Measurements from ENCODE around the gene ADORA3.

The ADORA3 gene

DNA sequence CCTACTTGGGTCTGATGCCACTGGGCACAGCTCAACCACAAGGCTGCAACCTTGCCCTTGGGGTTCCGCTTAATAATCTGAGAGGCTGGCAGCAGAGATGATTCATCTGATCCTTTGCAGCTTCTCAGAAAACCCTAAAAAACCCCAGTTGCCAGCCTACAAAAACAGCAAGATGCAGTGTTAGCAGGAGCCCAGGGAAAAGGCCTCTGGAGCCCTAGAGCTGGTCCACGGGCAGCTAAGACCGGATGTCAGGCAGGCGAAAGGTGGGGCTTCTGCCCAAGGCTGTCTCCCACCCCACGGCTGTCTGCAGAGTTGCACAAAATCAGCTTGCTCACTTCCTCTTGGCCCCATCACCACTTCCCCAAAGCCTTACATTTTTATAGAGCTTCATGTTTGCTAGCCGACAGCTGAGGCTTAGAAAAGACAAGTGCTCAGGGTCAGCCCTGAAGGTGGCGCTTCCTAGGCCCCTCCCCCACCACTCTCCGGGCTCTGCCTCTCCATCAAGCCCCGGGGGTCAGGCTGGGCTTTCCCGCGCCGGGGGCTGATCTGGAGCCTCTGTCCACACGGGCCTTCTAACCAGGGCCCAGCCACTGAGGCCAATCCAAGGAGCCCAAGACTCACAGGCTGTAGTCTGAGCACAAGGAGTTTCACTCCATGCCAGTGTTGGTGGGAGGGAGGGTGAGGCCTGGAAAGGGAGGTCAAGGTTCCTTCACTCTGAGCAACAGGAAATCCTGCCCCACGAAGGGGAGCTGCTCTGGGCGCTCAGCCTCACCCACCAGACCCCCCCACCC lies 4.2 kb upstream of the ADORA3 start:
- DNase-seq (ENCODE audit: low spot score): no peak

DNA sequence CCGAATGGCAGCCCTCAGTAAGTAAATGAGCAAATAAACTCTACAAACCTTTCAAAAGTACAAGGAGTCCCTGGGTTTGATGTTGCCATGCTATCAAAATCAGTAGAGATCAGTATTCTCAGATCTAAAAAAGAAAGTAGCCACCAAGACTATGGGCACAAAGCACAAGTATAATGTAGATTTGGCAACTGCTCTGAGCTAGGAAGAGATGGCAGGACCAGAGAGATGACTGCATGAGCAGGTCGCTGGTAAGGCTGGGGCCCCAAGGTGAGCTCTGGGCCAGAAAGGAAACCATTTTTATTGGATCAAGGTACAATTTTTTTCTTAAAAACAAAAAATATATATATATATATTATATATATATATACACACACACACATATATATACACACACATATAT lies 3.1 kb upstream of the ADORA3 start:
- DNase-seq (ENCODE audit: low spot score): no peak

DNA sequence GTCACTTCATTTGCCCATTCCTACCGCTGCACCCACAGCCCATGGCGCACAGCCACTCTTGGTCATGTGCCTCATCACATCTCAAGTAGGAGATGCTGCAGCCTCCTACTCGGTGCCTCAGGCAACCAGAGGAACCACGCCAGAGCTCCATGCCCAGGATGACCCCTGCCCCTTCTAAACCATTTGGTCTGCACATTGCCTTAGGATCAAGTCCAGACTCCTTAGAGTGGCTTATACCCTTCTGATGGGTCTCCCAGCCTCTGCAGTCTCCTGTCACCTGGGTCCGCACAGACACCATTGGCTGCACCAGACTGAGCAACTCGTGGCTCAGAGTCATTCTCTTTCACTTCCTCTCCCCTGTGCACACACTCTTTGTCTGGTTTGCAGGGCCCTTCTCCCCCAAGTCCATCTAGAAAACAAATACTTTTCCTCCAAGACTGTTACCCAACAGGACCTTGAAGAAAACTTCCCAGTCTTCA lies 2.2 kb upstream of the ADORA3 start:
- DNase-seq (ENCODE audit: low spot score): no peak

DNA sequence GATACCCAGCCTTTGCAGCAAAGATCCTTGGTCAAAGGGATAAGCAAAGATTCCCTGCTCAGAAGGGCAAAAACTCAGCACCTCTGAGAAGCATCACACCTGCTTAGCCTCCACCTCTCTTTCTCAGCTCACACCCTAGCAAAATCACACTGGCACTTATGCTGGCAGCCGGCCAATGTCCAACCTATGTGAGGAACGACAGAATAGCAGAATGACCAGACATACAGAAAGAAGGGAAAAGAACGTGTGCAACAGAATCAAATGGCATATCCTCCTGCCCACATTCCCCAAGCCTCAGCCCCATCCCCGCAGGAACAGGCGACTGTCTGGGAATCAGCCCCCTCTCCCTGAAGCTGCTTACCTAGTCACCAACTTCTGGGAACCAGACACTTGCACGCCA lies 664 bp upstream of the ADORA3 start:
- DNase-seq (ENCODE audit: low spot score): no peak

DNA sequence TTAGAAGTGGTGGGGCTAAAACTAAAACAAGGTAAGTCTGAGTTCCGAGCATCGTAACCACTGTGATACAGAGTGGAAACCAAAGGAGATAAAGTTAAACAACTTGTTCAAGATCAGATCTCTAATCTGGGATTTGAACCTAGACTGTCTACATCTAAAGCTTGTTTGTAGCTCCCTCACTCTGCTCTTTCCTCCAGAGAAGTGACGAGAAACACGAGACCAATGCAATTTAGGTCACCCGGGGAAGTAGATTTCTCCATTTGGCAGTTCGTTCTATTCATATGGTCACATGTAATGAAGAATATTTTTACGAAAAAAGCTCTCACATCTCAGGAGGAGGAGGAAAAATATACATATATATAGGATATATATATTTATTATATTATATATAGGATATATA lies 1.8 kb downstream of the ADORA3 start:
- no peak for DNase-seq (ENCODE audit: low spot score)

DNA sequence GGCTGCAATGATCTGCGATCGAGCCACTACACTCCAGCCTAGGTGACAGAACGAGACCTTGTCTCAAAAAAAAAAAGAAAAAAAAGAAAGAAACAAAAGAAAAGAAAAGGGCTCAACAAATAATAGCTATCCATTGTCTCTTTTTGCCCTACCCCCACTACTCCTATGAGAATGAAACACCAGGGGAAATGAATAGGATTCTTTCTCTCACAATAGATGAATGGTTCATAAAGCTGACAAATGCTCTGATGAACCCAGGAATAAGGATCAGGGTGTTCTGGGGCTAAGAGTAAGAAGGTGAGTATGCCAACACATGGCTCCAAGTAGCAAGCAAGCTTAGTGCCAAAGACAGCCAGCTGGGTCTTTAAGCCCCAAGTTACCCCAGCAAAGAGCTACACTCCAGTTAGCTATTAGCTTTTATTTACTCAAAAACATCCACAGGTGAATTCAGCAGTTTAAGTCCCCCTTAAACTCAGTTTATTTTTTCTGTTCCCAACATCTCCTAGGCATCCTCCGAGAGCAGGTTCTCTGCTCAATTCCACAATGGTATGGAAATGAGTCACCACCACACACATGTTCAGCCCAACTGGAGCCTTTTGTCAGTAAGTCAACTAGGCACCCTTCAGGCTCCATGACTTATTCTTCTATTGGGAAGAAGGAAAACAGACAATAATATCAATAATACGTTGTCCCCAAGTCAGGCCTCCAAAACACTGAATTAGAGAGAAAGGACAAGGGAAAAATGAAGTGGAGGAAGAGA lies 4.2 kb downstream of the ADORA3 start:
- no peak for DNase-seq (ENCODE audit: low spot score)

DNA sequence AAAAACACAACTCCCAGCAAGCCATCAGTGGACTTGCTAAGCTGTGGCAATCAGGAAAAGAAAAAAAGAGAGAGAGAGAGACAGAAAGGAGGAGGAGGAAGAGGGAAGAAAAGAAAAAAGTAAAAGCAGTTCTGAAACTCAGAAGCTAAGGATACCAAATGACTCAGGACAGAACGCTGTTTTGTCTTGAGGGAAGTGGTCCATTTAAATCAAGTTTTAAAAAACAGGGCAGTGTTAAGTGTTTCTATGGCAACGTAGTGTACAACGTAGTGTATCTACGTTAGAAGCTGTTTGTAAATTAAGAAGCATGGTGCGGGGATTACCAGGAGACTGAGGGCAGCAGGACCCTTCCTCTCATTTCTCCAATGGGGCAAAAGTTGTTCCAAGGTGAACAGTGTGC lies 5.8 kb downstream of the ADORA3 start:
- no peak for DNase-seq (ENCODE audit: low spot score)

DNA sequence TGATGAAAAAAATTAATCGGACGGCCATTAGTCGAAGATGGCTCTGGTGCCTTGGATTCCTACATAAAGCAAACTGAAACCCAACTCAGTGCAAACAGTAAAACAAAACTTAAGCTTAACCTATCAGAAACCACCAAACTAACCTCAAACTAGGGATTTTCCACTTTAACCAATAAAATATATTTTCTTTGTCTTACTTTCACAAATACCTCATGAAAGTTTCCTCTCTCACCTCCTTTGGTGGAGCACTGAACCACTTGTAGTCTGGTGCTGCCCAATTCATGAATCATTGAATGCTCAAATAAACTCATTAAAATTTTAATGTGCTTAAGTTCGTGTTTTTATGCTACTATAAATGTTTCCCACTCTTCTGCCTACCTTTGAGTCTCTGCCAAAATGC lies 7.0 kb downstream of the ADORA3 start:
- no peak for DNase-seq (ENCODE audit: low spot score)

DNA sequence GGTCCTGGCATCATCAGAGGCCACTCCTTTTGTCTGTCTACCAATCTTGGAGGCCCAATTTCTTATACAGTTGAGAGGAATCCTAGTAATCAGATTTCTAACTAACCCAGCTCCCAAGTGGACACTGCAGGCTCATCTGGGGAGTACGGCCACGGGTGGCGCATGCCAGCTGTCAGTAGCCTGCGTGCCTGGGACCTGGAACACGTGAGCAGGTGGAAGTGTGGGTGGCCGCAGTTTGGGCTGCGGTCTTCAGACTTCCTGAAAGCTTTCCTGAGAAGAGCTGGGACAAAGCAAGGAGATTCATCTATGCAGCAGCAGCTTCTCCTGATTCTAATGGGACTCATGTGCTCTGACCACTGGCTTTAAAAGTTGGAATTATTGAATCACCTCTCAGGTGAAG lies 12.4 kb downstream of the ADORA3 start:
- no peak for DNase-seq (ENCODE audit: low spot score)

DNA sequence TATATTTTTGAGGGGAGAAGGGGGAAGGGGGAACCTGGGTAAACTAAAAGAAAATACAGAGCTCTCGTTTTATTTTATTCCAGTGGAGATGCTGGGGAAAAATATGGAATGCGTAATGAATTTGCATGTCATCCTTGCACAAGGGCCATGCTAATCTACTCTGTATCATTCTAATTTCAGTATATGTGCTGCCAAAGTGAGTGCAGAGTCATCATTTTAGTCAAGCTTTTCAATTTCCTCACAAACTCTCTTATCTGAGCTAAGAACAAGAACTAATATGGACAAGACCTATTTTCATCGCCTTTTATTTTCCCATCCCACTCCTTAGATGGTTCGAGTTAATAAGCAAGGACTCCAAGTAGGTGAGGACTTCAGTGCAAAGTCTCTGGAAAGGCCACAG lies 13.2 kb downstream of the ADORA3 start:
- DNase-seq (ENCODE audit: low spot score): no peak

DNA sequence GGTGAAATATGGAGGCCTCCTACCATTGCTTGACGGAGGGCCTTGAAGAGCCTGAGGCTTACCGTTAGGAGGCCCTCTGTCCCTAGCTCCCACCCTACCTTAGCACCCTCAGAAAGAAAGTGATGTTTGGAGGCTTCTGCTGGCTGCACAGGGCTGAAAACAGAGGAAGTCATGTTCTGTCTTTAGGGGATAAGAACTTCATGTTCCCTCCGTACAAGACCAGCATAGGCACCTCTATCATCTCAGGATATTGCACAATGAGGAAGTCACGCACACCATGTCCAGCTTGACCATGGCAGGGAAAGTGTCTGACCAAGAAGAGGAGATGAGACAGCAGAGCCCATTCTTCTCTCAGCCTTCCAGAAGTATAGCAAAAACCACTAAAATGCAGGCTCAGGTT lies 13.8 kb downstream of the ADORA3 start:
- no peak for DNase-seq (ENCODE audit: low spot score)

DNA sequence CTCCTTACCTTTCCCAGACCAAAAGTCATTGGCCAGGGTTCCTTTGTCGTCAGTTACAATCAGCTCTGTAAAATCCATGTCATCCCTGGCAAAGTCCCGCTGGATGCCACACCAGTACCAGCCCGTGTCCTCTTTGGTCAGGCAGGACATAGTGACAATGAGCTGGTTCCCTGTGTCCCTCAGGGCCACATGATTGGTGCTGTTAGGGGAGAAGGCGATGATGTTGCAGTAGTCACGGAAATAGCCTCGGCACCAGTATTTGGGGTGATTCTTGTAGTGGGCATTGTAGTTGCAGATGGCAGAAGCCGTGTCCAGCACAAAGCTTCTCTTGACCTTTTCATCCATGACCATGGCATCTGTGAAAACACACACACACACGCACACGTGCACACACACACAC lies 14.8 kb downstream of the ADORA3 start:
- no peak for DNase-seq (ENCODE audit: low spot score)

DNA sequence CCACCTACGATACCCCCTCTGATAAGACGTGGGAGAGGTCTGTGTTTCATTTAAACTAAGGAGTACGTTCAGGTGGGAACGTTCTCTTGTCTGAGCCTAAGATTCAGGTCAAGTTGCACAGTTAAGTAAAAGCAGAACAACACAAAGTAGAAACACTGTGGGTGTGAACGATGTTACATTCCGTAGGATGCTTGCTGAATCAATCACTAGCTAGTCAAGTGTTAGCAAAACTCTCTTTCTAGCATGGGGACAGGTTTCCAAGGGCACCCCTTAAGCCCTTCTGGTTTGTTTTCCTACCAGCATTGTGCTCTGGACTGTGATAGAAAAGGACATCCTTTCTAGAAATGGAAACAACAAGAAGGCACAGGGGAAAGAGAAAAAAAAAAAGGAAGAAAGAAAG lies 16.3 kb downstream of the ADORA3 start:
- no peak for DNase-seq (ENCODE audit: low spot score)

DNA sequence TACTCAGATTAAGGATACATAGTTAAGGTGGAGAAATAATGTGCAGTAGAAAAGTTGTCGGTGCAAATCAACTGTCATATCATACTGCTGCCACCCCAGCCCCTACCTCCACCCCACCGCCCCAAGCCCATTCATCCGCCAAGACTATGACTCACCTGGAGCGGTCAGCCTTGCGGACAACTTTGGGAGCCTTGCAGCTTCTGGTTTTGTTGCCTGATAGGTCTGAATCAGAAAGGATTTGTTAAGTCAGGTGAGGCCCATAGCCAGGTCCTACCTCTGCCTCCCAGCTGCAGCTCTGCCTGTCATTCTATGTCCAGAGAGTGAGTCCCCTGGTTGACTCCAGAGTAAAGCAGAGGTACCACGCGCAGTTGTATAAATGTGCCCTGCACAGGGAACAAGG lies 17.0 kb downstream of the ADORA3 start:
- DNase-seq (ENCODE audit: low spot score): no peak

DNA sequence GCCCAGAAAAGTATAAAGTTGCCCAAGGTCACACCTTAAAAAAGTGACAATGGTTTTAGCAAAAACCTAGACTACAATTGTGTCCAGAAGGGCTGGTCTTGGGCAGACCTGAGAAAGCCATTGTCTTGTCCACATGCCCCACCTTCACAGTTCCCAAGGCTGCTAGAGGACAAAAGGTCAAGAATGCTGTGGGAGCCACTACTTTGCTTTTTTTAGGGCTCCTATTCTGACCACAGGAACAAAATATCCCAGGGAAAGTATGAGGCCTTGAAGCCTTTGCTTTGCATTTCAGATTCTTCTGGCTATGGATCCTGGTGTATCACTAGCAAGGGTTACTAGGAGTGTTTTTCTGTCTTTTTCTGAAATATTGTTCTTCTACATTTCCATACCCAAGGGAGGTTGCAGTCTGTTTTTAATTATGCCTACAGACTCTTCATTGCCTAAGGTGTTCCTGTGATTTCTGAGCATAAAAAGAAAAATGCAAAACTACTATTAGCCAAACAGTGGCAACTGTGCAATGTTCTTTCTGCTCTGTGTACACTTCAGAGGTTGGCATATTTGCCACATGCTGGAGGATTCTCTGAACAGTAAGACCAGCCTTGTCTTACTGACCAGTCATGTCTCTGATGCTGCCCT lies 18.9 kb downstream of the ADORA3 start:
- no peak for DNase-seq (ENCODE audit: low spot score)

DNA sequence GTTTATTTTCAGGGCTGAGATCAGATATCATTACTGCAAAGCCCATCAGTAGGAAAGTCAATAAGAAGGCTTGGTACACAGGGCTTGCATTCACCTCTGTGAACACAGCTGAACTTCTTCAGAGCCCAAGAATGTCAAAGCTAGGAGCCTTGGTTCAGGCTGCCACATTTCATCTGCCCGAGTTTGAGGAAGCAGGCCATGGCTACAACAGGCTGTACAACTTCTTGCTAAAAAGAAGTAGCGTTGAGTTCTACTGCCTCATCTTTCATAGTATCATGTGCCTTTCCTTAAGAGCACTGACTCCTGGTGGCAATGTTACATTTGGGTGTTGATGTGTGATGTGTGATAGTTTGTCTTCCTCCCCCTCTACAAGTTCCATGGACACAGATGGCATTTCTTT lies 19.6 kb downstream of the ADORA3 start:
- no peak for DNase-seq (ENCODE audit: low spot score)

DNA sequence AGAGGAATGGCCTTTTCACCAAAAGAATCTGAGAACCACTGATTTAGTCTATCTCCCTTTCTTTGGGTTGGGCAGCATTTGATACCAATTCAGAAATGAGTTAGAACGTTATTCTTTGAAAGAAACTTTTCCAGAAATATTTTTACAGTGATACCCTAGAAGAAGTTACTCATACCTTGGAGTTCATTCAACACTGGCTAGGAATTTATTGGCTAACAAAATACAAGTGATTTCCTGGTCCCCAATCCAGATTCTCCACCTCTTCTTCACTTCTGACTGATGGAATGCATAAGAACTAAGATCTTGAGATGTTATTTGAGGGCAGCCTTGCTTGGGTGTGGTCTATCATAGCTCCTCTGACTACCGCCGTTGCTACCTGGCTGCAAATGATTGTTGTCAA lies 20.3 kb downstream of the ADORA3 start:
- DNase-seq (ENCODE audit: low spot score): no peak

DNA sequence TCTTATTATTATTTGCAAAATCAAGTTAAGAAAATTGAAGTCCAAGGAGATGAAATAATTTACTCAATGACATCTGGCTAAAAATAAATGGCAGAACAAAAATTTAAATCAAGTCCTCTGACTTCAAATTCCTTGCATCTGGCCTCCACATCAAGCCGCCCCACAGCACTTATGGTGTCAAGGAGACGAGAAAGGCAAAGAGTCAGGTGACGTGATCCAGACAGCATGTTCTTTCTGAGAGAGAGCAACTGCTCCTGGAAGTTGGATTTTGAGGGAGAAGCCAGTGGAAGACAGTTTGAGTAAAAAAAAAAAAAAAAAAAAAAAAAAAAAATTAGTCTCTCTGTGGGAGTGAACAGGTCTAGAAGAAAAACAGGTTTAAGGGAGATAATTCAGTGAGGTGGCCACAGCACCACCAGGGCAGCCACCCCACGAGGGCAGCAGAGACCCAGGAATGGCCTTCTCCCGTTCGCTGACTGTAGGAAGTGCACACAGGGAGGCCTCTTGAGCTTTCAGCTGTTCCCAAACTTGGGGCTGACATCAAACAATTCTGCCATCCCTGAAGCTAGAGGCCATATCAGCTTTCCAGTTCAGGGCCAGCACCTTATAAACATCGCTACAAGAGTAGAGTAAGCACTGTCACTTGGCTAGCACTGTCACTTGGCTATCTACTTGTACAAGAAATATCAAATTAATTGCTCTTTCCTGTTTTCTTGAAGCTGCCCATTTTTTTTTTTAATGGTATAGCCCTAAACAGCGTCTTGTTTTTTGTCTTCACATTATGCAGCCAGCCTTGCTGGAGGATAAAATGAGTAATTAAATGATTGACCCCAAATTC lies 21.8 kb downstream of the ADORA3 start:
- peak; percentile 26 for DNase-seq (ENCODE audit: low spot score)

DNA sequence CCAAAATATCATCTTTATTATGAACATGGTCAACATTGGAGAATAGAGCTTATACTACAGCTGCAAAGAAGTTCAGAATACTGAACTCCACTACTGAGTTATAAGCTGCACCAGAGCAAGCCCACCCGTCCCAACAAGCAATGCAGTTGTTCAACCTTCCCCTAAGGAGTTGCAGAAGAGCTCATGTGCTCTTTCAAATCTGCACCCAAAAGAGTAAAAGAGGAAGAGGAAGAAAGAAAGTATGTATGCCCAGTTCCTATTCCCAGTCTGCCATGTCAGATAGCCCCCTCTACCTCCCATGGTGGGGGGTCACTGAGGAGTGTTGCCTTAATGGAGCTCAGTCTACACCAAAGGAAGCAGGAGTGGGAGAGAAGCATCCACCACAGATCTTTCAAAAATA lies 22.8 kb downstream of the ADORA3 start:
- DNase-seq (ENCODE audit: low spot score): no peak

DNA sequence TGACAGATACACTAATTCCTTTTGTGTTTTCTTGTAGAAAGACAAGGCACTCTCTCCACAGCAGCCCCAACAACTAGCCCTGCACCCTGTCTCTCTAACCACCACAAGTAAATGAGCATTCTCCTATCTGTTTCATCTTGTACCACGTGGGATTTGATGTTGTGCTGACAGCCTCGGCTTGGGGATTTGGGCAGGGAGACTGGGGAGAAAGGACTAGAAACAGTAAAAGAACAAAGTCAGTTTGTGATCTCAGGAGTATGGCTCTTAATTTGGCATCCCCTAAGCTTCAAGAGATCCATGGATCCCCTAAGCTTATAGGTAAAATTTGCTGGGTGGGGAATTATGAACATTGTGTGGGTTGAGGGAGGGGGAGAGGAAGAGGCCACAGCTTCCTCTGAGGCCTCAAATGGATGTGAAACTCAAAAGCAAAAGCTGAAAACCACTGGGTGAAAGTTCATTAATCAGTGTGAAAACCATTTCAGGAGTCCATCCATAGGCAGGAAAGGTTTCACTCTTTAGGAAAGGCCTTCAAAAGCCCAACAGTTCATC lies 26.6 kb downstream of the ADORA3 start:
- DNase-seq (ENCODE audit: low spot score): no peak

DNA sequence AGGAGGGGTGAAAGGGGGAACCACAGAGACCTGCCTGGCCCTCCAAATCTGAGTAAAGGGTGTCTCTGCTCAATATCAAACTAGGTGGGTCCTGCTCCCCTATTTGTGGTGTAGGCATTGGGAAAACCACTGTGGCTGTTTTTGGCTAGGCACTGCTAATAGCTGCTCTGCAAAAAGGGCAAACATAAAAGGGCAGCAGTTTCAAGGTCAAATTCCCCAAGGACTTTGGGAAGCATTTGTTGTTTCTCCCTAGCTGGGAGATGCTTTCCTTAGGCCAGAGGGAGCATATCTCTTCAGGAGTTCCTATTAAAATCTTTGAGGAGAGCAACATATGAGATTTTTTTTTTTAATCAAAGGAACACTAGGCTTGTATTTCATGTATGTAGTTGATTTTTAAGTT lies 27.2 kb downstream of the ADORA3 start:
- no peak for DNase-seq (ENCODE audit: low spot score)

DNA sequence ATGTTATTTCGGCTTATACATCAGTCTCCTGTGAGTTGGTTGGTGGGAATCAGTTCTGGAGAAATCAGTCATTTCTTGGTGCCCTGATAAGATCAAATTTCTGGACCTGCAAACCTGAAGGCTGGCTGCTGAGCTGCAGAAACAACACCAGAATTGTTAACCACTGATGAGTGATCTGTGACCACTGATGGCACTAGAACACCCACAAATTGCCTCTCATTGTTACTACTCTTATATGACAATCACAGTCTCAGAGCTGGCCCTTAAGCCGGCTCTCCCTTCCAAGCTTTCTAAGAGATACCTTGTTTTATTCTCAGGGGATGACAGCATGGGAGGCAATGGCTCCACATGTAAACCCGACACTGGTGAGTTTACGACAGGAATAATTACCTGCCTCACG lies 27.7 kb downstream of the ADORA3 start:
- DNase-seq (ENCODE audit: low spot score): no peak
